ENCODE measurements around the gene RPP25L. TPM values are rescaled to one million over a fixed set of nuclear protein-coding genes. Genes with fewer than 3 reads are reported as not detected.

RPP25L gene
- total RNA-seq, 1 experiment from 2014 or later, result 25.0 TPM

DNA sequence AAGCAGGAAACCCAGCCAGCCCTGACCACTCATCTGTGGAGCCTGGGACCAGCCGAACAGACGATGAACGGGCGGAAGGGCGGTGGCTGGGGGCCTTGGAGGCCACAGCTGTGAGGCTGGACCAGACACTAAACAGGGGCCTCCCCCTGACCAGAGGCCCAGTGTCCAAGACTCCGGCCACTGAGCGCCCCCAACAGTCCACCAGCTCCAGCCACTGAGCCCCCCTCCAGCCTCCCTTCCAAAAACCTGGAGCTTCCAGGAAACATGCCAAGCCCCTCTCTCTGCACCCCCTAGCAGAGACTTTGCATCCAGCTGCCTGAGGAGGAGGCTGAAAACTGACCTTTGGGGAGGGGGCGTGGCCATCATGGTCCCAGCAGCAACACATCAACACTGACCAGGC is 45.6 kb downstream of the RPP25L start:
- TF ChIP-seq, protein P1, sequence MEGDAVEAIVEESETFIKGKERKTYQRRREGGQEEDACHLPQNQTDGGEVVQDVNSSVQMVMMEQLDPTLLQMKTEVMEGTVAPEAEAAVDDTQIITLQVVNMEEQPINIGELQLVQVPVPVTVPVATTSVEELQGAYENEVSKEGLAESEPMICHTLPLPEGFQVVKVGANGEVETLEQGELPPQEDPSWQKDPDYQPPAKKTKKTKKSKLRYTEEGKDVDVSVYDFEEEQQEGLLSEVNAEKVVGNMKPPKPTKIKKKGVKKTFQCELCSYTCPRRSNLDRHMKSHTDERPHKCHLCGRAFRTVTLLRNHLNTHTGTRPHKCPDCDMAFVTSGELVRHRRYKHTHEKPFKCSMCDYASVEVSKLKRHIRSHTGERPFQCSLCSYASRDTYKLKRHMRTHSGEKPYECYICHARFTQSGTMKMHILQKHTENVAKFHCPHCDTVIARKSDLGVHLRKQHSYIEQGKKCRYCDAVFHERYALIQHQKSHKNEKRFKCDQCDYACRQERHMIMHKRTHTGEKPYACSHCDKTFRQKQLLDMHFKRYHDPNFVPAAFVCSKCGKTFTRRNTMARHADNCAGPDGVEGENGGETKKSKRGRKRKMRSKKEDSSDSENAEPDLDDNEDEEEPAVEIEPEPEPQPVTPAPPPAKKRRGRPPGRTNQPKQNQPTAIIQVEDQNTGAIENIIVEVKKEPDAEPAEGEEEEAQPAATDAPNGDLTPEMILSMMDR (conservative IDR thresholded peaks at IDR 0.05; ENCODE audit: low read depth, low read length), result no peak
- no peak for TF ChIP-seq EZH2phosphoT487 (IDR thresholded peaks at IDR 0.05; ENCODE audit: borderline replicate concordance, low read length)
- TF ChIP-seq EZH2 (IDR thresholded peaks at IDR 0.05; ENCODE audit: low read length, unreplicated experiment), result no peak
- Histone ChIP-seq H3K79me2 (ENCODE audit: low read length) (no peaks in the 10 kb centered on the region), H2AFZ (ENCODE audit: low read length) (no peak overlapping the region), H3K9me3 (ENCODE audit: low read length) (no peaks in the 10 kb centered on the region), H3K36me3 (ENCODE audit: low read depth, low read length) (no peaks in the 10 kb centered on the region), H3K4me1 (ENCODE audit: insufficient read depth, low read length) (no peaks in the 10 kb centered on the region), H3K9me2 (replicated peaks; ENCODE audit: low read length) (no peaks in the 10 kb centered on the region), H3K27me3 (ENCODE audit: low read length) (no peaks in the 10 kb centered on the region), H3F3A (ENCODE audit: low read length, unreplicated experiment) (no peaks in the 10 kb centered on the region), H3K9ac (ENCODE audit: low read length) (no peak overlapping the region), H3K4me2 (ENCODE audit: low read length) (no peak overlapping the region), H4K20me1 (ENCODE audit: low read length) (no peaks in the 10 kb centered on the region), H3K4me3 (ENCODE audit: low read length) (no peak overlapping the region), H3K27ac (ENCODE audit: low read length) (no peak overlapping the region)
- ATAC-seq, result no peak
- ChIA-PET POLR2A (ENCODE audit: unreplicated experiment) (no interaction called here), CTCF (no interaction called here)
- intact Hi-C loops (cut with micrococcal nuclease), result no loop called here
- no peak for DNase-seq
- no TSS peak for BruUV-seq (replicated peaks)

GRCh38 chr9:34565856-34566255 is 46.0 kb downstream of the RPP25L start:
- intact Hi-C loops (cut with micrococcal nuclease), result no loop called here
- no TSS peak for BruUV-seq (replicated peaks)
- Histone ChIP-seq H3K27ac (ENCODE audit: low read length) (no peak overlapping the region), H3K27me3 (ENCODE audit: low read length) (no peaks in the 10 kb centered on the region), H3K4me3 (ENCODE audit: low read length) (no peak overlapping the region), H4K20me1 (ENCODE audit: low read length) (no peaks in the 10 kb centered on the region), H3K9me3 (ENCODE audit: low read length) (no peaks in the 10 kb centered on the region), H3K9ac (ENCODE audit: low read length) (no peak overlapping the region), H3K4me2 (ENCODE audit: low read length) (no peak overlapping the region), H3F3A (ENCODE audit: low read length, unreplicated experiment) (no peaks in the 10 kb centered on the region), H3K36me3 (ENCODE audit: low read depth, low read length) (no peaks in the 10 kb centered on the region), H3K4me1 (ENCODE audit: insufficient read depth, low read length) (no peaks in the 10 kb centered on the region), H2AFZ (ENCODE audit: low read length) (no peak overlapping the region), H3K9me2 (replicated peaks; ENCODE audit: low read length) (no peaks in the 10 kb centered on the region), H3K79me2 (ENCODE audit: low read length) (no peaks in the 10 kb centered on the region)
- TF ChIP-seq EZH2 (IDR thresholded peaks at IDR 0.05; ENCODE audit: low read length, unreplicated experiment) (no peak), EZH2phosphoT487 (IDR thresholded peaks at IDR 0.05; ENCODE audit: borderline replicate concordance, low read length) (no peak)
- TF ChIP-seq, protein P1 (conservative IDR thresholded peaks at IDR 0.05; ENCODE audit: low read depth, low read length), result no peak
- CTCF ChIA-PET, result no interaction called here
- POLR2A ChIA-PET (ENCODE audit: unreplicated experiment), result no interaction called here
- no peak for DNase-seq
- ATAC-seq, result no peak

DNA sequence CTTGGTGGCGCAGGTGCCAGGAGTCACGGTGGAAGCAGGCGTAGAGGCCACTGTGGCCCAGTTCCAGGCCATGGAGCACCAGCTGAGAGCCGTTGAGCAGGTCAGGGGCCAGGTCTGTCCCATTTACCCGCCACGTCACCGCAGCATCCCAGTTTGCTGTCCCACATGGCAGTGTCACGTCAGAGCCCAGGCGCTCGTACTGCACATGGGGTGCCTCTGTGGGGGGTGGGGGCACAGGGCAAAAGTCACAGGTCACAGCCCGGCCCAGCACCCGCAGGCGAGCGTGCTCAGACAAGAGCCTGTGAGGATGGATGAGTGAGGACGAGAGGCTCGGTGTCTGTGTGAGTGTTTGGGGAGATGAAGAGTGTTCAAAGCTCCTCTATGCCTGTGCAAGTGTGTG is 47.3 kb downstream of the RPP25L start:
- Histone ChIP-seq H4K20me1 (ENCODE audit: low read length) (no peaks in the 10 kb centered on the region), H3K9ac (ENCODE audit: low read length) (no peak overlapping the region), H3F3A (ENCODE audit: low read length, unreplicated experiment) (no peaks in the 10 kb centered on the region), H3K36me3 (ENCODE audit: low read depth, low read length) (no peaks in the 10 kb centered on the region), H3K4me1 (ENCODE audit: insufficient read depth, low read length) (no peaks in the 10 kb centered on the region), H3K9me2 (replicated peaks; ENCODE audit: low read length) (no peaks in the 10 kb centered on the region), H2AFZ (ENCODE audit: low read length) (no peak overlapping the region), H3K9me3 (ENCODE audit: low read length) (no peaks in the 10 kb centered on the region), H3K79me2 (ENCODE audit: low read length) (no peaks in the 10 kb centered on the region), H3K4me2 (ENCODE audit: low read length) (no peak overlapping the region), H3K27me3 (ENCODE audit: low read length) (no peaks in the 10 kb centered on the region), H3K4me3 (ENCODE audit: low read length) (no peak overlapping the region), H3K27ac (ENCODE audit: low read length) (no peak overlapping the region)
- ATAC-seq (no peak), DNase-seq (no peak)
- no TSS peak for BruUV-seq (replicated peaks)
- CTCF ChIA-PET, result no interaction called here
- POLR2A ChIA-PET (ENCODE audit: unreplicated experiment), result no interaction called here
- no peak for TF ChIP-seq EZH2 (IDR thresholded peaks at IDR 0.05; ENCODE audit: low read length, unreplicated experiment)
- TF ChIP-seq, protein P1 (conservative IDR thresholded peaks at IDR 0.05; ENCODE audit: low read depth, low read length), result no peak
- TF ChIP-seq EZH2phosphoT487 (IDR thresholded peaks at IDR 0.05; ENCODE audit: borderline replicate concordance, low read length), result no peak
- intact Hi-C loops (cut with micrococcal nuclease), result no loop called here
